ENCODE data around the gene C3orf20. TPM values are rescaled to one million over a fixed set of nuclear protein-coding genes. Genes with fewer than 3 reads are reported as not detected.

C3orf20 gene
- total and polyA plus RNA-seq, 2 donors (not counting 1 experiment from before 2014, with no cell fraction given), result 0.12 to 0.34 TPM

GRCh38 chr3:14796403-14797077 lies 121.6 kb downstream of the C3orf20 start:
- H4K20me1 ChIP-seq (ENCODE audit: control insufficient read depth, insufficient read depth, low read length, poor library complexity, severe bottlenecking), result no peaks in the 10 kb centered on the region
- H3K27ac ChIP-seq (ENCODE audit: low read length in 2 of 2), result no peak overlapping the region
- Mint-ChIP-seq H3K4me3 (no peak overlapping the region), H3K27me3 (peaks cover 17% of the 10 kb centered on the region), H3K27ac (no peak overlapping the region), H3K9me3 (ENCODE audit: insufficient read depth) (no peaks in the 10 kb centered on the region), H3K4me1 (no peaks in the 10 kb centered on the region)
- DNase-seq (no peak), ATAC-seq (ENCODE audit: low read depth) (no peak)
- H2AFZ ChIP-seq (ENCODE audit: insufficient read depth, low read depth, low read length, poor library complexity, severe bottlenecking), result no peak overlapping the region
- no peak overlapping the region for H3K4me3 ChIP-seq (ENCODE audit: control extremely low read depth in 1 of 5, extremely low read depth in 1 of 5, insufficient read depth in 1 of 5, low read depth in 2 of 5, low read length in 4 of 5)
- H3K9ac ChIP-seq (ENCODE audit: low read length), result no peak overlapping the region
- WGBS (ENCODE audit: insufficient coverage), result 85% methylated on average over 10 of the region's 14 CpGs
- peaks cover 0 to 10% (median under 1%) of the 10 kb centered on the region in 4 experiments for H3K27me3 ChIP-seq (replicated peaks in 1 of 4; ENCODE audit: control extremely low read depth in 1 of 4, control insufficient read depth in 3 of 4, insufficient read depth in 4 of 4, low read length in 3 of 4)
- H3K79me2 ChIP-seq (ENCODE audit: control insufficient read depth, insufficient read depth, low read length), result no peaks in the 10 kb centered on the region
- TF ChIP-seq EZH2 (IDR thresholded peaks at IDR 0.05; ENCODE audit: borderline replicate concordance, insufficient read depth, low read depth, low read length, poor library complexity, severe bottlenecking) (no peak), CTCF (IDR thresholded peaks at IDR 0.05) (no peak)
- POLR2A ChIA-PET, result no interaction called here
- CTCF ChIA-PET, result no interaction called here
- no peaks in the 10 kb centered on the region for H3K4me1 ChIP-seq (ENCODE audit: control insufficient read depth in 2 of 2, insufficient read depth in 2 of 2, low read length in 2 of 2)
- no peak overlapping the region for H3K4me2 ChIP-seq (replicated peaks; ENCODE audit: low read depth, low read length, poor library complexity, severe bottlenecking)
- intact Hi-C loops (cut with micrococcal nuclease), result no loop called here
- no peaks in the 10 kb centered on the region for H3K36me3 ChIP-seq (replicated peaks in 1 of 2; ENCODE audit: control extremely low read depth in 1 of 2, control insufficient read depth in 1 of 2, extremely low read depth in 1 of 2, insufficient read depth in 2 of 2, low read length in 1 of 2)
- H3K9me3 ChIP-seq (ENCODE audit: control extremely low read depth in 1 of 3, control insufficient read depth in 2 of 3, insufficient read depth in 1 of 3, low read length in 2 of 3), result no peaks in the 10 kb centered on the region

DNA sequence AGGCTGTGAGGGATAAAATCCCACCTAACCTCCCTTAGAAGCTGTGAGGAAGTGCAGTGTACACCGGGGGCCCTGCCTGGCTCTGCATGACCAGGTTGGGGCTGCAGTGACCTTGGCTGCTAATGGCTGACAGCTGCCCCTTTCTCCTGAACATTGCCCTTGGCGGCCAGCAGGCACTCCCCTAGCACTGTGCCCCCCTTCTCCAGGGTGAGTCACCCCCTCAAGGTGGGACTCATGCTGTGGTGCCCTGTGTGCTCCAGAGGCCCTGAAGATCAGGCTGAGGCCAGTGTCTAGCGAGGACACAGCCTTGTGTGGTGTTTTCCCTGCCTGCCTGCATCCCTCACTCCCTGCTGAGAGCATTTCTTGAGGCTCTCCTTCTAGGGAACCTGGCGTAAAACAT lies 122.8 kb downstream of the C3orf20 start:
- ChIA-PET CTCF (no interaction called here), POLR2A (no interaction called here)
- no peak overlapping the region for H3K27ac ChIP-seq (ENCODE audit: low read length in 2 of 2)
- H3K4me1 ChIP-seq (ENCODE audit: control insufficient read depth in 2 of 2, insufficient read depth in 2 of 2, low read length in 2 of 2), result no peaks in the 10 kb centered on the region
- H3K9ac ChIP-seq (ENCODE audit: low read length), result no peak overlapping the region
- H3K4me3 Mint-ChIP-seq, result no peak overlapping the region
- no peaks in the 10 kb centered on the region for H4K20me1 ChIP-seq (ENCODE audit: control insufficient read depth, insufficient read depth, low read length, poor library complexity, severe bottlenecking)
- H3K4me3 ChIP-seq (ENCODE audit: control extremely low read depth in 1 of 5, extremely low read depth in 1 of 5, insufficient read depth in 1 of 5, low read depth in 2 of 5, low read length in 4 of 5), result no peak overlapping the region
- no peak overlapping the region for H3K27ac Mint-ChIP-seq
- intact Hi-C loops (cut with micrococcal nuclease), result no loop called here
- H3K27me3 Mint-ChIP-seq, result peaks cover 19% of the 10 kb centered on the region
- no peaks in the 10 kb centered on the region for H3K79me2 ChIP-seq (ENCODE audit: control insufficient read depth, insufficient read depth, low read length)
- H3K36me3 ChIP-seq (replicated peaks in 1 of 2; ENCODE audit: control extremely low read depth in 1 of 2, control insufficient read depth in 1 of 2, extremely low read depth in 1 of 2, insufficient read depth in 2 of 2, low read length in 1 of 2), result no peaks in the 10 kb centered on the region
- H3K27me3 ChIP-seq (replicated peaks in 1 of 4; ENCODE audit: control extremely low read depth in 1 of 4, control insufficient read depth in 3 of 4, insufficient read depth in 4 of 4, low read length in 3 of 4), result peaks cover 0 to 6% (median 0%) of the 10 kb centered on the region in 4 experiments
- TF ChIP-seq EZH2 (IDR thresholded peaks at IDR 0.05; ENCODE audit: borderline replicate concordance, insufficient read depth, low read depth, low read length, poor library complexity, severe bottlenecking) (no peak), CTCF (IDR thresholded peaks at IDR 0.05) (no peak)
- no peaks in the 10 kb centered on the region for H3K4me1 Mint-ChIP-seq
- no peaks in the 10 kb centered on the region for H3K9me3 ChIP-seq (ENCODE audit: control extremely low read depth in 1 of 3, control insufficient read depth in 2 of 3, insufficient read depth in 1 of 3, low read length in 2 of 3)
- DNase-seq, result no peak
- 67% methylated on average over 4 of the region's 4 CpGs for WGBS (ENCODE audit: insufficient coverage)
- H2AFZ ChIP-seq (ENCODE audit: insufficient read depth, low read depth, low read length, poor library complexity, severe bottlenecking), result no peak overlapping the region
- H3K9me3 Mint-ChIP-seq (ENCODE audit: insufficient read depth), result no peaks in the 10 kb centered on the region
- ATAC-seq (ENCODE audit: low read depth), result no peak
- H3K4me2 ChIP-seq (replicated peaks; ENCODE audit: low read depth, low read length, poor library complexity, severe bottlenecking), result no peak overlapping the region
